ENCODE data around the gene NUCB2. TPM values are rescaled to one million over a fixed set of nuclear protein-coding genes. Genes with fewer than 3 reads are reported as not detected.

NUCB2 gene
- polyA plus RNA-seq, 1 of the 3 experiments (the other 2 are of a cell fraction), result 25.0 TPM

DNA sequence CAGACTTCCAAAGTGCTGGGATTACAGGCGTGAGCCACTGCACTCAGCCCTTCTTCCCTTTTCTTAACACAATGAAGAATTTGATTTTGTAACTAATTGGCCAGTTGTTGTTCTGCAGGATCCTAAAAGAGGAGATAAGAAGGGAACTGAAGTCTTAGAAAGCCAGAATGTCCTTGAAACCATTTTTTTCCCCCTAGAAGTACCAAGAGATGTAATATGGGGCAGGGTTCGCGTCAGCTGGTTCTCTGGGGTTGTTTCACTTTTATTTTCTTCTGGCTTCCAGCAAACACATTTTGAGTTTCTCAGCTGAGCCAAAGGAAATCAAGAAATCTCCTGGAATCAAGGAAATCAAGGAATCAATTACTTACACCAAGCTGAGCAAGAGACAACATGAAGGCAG lies 7.6 kb upstream of the NUCB2 start:
- TF ChIP-seq FOXJ3 (CRISPR knock-in tag; IDR thresholded peaks at IDR 0.05) (no peak), EP300 (IDR thresholded peaks at IDR 0.05; ENCODE audit: borderline replicate concordance in 1 of 2, low read depth in 1 of 2, low read length in 1 of 2) (no peak), GABPA (IDR thresholded peaks at IDR 0.05; ENCODE audit: low read depth) (no peak), EZH2phosphoT487 (IDR thresholded peaks at IDR 0.05; ENCODE audit: borderline replicate concordance, low read depth) (no peak)
- no peaks in the 10 kb centered on the region for H4K20me1 ChIP-seq (ENCODE audit: insufficient read depth)
- H3K27ac ChIP-seq (ENCODE audit: low read depth in 2 of 2, low read length in 1 of 2), result no peak overlapping the region
- H3F3A ChIP-seq (replicated peaks; ENCODE audit: insufficient read depth), result peaks cover 3% of the 10 kb centered on the region
- POLR2A ChIA-PET, result no interaction called here
- no peaks in the 10 kb centered on the region for H3K36me3 ChIP-seq (replicated peaks in 1 of 2; ENCODE audit: control insufficient read depth in 1 of 2, insufficient read depth in 2 of 2, low read length in 1 of 2)
- no peaks in the 10 kb centered on the region for H3K9me2 ChIP-seq
- H2AFZ ChIP-seq (ENCODE audit: low read depth), result no peak overlapping the region
- no peaks in the 10 kb centered on the region for H3K79me2 ChIP-seq (ENCODE audit: insufficient read depth)
- no peak overlapping the region for H3K4me3 ChIP-seq (ENCODE audit: low read depth in 2 of 2, low read length in 1 of 2)
- 98% methylated on average over 3 of the region's 3 CpGs for WGBS (ENCODE audit: low lambda C conversion rate)
- no peaks in the 10 kb centered on the region for H3K4me1 ChIP-seq (ENCODE audit: control insufficient read depth in 1 of 2, insufficient read depth in 2 of 2, low read depth in 1 of 2, low read length in 1 of 2)
- H3K9ac ChIP-seq, result no peak overlapping the region
- DNase-seq, result no peak
- no peaks in the 10 kb centered on the region for H3K9me3 ChIP-seq
- CTCF ChIA-PET, result no interaction called here
- H3K4me2 ChIP-seq, result no peak overlapping the region
- H3K27me3 ChIP-seq (ENCODE audit: insufficient read depth), result no peaks in the 10 kb centered on the region

DNA sequence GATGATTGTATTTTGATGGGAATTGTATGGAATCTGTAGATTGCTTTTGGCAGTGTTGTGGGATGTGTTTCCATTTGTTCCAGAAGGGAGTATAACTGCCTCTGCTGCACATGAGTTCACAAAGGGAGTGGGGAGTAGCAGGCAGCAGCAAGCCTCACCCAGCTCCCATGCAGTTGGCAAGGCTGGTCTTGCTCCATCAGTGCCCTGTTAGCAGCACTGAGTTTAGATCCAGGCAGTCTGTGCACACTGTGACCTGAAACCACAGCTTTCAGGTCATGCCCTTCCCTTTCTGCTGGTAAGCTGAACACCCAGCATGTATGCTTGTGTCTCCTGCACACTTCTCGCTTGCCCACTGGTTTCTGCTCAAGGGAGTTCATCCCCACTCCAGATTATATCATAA lies 3.7 kb upstream of the NUCB2 start:
- H3K4me2 ChIP-seq, result no peak overlapping the region
- ChIA-PET POLR2A (no interaction called here), CTCF (interaction anchor here (1.4 kb wide), 1 partner anchor 111 kb away, joined by 3 read pairs; no protein-coding TSS in a partner anchor)
- H3K4me3 ChIP-seq (ENCODE audit: low read depth in 2 of 2, low read length in 1 of 2), result no peak overlapping the region
- no peak for TF ChIP-seq NFIC (IDR thresholded peaks at IDR 0.05; ENCODE audit: borderline replicate concordance)
- TF ChIP-seq, protein P1, sequence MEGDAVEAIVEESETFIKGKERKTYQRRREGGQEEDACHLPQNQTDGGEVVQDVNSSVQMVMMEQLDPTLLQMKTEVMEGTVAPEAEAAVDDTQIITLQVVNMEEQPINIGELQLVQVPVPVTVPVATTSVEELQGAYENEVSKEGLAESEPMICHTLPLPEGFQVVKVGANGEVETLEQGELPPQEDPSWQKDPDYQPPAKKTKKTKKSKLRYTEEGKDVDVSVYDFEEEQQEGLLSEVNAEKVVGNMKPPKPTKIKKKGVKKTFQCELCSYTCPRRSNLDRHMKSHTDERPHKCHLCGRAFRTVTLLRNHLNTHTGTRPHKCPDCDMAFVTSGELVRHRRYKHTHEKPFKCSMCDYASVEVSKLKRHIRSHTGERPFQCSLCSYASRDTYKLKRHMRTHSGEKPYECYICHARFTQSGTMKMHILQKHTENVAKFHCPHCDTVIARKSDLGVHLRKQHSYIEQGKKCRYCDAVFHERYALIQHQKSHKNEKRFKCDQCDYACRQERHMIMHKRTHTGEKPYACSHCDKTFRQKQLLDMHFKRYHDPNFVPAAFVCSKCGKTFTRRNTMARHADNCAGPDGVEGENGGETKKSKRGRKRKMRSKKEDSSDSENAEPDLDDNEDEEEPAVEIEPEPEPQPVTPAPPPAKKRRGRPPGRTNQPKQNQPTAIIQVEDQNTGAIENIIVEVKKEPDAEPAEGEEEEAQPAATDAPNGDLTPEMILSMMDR (IDR thresholded peaks at IDR 0.05), result no peak
- TF ChIP-seq, protein P2, sequence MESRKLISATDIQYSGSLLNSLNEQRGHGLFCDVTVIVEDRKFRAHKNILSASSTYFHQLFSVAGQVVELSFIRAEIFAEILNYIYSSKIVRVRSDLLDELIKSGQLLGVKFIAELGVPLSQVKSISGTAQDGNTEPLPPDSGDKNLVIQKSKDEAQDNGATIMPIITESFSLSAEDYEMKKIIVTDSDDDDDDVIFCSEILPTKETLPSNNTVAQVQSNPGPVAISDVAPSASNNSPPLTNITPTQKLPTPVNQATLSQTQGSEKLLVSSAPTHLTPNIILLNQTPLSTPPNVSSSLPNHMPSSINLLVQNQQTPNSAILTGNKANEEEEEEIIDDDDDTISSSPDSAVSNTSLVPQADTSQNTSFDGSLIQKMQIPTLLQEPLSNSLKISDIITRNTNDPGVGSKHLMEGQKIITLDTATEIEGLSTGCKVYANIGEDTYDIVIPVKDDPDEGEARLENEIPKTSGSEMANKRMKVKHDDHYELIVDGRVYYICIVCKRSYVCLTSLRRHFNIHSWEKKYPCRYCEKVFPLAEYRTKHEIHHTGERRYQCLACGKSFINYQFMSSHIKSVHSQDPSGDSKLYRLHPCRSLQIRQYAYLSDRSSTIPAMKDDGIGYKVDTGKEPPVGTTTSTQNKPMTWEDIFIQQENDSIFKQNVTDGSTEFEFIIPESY (IDR thresholded peaks at IDR 0.05; ENCODE audit: borderline replicate concordance, low read depth), result no peak
- TF ChIP-seq POLR2AphosphoS5 (IDR thresholded peaks at IDR 0.05; ENCODE audit: low read depth, low read length), result no peak
- TF ChIP-seq GABPA (IDR thresholded peaks at IDR 0.05; ENCODE audit: low read depth), result no peak
- TF ChIP-seq TEAD4 (IDR thresholded peaks at IDR 0.05; ENCODE audit: borderline replicate concordance, insufficient read depth), result no peak
- TF ChIP-seq, protein P3, sequence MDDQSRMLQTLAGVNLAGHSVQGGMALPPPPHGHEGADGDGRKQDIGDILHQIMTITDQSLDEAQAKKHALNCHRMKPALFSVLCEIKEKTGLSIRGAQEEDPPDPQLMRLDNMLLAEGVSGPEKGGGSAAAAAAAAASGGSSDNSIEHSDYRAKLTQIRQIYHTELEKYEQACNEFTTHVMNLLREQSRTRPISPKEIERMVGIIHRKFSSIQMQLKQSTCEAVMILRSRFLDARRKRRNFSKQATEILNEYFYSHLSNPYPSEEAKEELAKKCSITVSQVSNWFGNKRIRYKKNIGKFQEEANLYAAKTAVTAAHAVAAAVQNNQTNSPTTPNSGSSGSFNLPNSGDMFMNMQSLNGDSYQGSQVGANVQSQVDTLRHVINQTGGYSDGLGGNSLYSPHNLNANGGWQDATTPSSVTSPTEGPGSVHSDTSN (IDR thresholded peaks at IDR 0.05), result no peak
- H3F3A ChIP-seq (replicated peaks; ENCODE audit: insufficient read depth), result peaks cover 6% of the 10 kb centered on the region
- no peak for DNase-seq
- H3K9ac ChIP-seq, result no peak overlapping the region
- no peak overlapping the region for H3K27ac ChIP-seq (ENCODE audit: low read depth in 2 of 2, low read length in 1 of 2)
- peaks cover 11% of the 10 kb centered on the region for H3K79me2 ChIP-seq (ENCODE audit: insufficient read depth)
- 100% methylated on average over 1 of the region's 1 CpG for WGBS (ENCODE audit: low lambda C conversion rate)
- no peak overlapping the region for H2AFZ ChIP-seq (ENCODE audit: low read depth)
- H3K4me1 ChIP-seq (ENCODE audit: control insufficient read depth in 1 of 2, insufficient read depth in 2 of 2, low read depth in 1 of 2, low read length in 1 of 2), result peaks cover 3% of the 10 kb centered on the region in 2 experiments; a peak in 1 of 4 replicates
- no peaks in the 10 kb centered on the region for H3K9me2 ChIP-seq
- no peaks in the 10 kb centered on the region for H3K27me3 ChIP-seq (ENCODE audit: insufficient read depth)
- H3K9me3 ChIP-seq, result no peaks in the 10 kb centered on the region
- no peaks in the 10 kb centered on the region for H4K20me1 ChIP-seq (ENCODE audit: insufficient read depth)
- H3K36me3 ChIP-seq (replicated peaks in 1 of 2; ENCODE audit: control insufficient read depth in 1 of 2, insufficient read depth in 2 of 2, low read length in 1 of 2), result no peaks in the 10 kb centered on the region

Measured in SK-N-SH (cell line).